Activated CD8-positive, alpha-beta memory T cell treated with anti-CD3 and anti-CD28 coated beads, Interleukin-2, amount 50 U/mL, for 4 hours (primary cell): ENCODE results near the gene ZBTB16.

Experiments
- DNase-seq: peaks from one replicate; pipeline ENCODE4 v3.0.0-alpha.2; 2020

Gene ZBTB16

DNA sequence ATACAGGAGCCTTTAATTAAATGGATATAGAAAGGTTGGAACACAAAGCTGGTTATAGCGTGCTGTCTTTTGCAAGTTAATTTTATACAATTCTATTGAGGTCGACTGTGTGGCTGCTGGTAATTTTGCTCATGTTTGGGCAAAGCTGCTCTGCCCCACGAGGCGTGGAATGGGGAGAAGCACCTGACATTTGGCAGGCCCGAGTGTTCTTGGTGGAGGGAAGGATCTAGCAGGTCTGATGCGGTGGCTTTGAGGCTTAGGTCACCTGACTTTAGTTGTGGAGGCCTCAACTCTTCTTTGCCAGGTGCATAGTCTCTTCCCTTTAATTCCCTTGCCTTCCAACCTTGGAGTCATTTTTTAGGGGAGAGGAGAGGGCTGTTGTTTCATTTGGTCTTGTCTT is 97.3 kb downstream of the ZBTB16 start:
- DNase-seq, result no peak

DNA sequence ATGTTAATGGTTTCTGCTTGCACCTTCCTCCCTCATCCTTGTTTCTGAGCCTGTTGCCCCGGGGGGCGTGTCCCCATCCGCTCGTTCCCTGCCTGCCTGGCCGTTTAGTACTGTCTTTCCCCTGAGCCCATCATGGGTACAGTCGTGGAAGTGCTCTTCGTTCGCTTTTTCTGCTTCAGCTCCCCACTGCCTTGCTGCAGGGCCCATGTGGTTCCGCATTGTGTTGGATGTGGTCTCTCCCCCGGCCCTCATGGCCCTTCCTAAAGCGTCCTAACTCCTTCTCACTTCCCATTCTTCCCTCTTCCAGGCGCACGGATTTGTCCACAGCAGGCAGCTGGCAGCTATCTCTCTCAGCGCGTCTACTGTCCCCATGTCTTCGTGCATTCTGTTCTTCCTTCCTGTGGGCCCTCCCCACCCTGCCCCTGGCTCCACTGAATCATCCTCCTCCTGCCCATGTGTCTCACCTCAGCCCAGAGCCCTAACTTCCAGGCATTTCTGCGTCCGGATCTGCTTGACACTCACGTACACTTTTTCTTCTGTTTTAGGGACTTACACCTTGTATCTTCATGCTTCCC is 98.1 kb downstream of the ZBTB16 start:
- DNase-seq, result no peak

DNA sequence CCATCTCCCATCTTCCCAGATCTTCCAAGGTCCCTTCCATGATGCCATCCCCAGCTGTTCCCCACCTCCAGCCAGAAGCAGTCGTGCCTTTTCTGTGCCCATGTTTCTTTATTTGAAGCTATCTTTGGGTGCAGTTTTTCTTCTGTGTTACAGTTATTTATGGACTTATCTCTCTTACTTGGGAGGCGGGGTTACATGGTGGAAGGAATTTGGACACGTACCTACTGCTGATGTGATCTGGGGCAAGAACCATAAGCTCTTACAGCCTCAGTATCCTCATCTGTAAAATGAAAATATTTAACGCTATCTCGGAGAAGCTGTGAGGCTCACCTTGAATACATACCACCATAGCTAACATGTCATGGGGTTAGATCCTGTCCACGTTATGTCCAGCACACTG is 98.9 kb downstream of the ZBTB16 start:
- no peak for DNase-seq

DNA sequence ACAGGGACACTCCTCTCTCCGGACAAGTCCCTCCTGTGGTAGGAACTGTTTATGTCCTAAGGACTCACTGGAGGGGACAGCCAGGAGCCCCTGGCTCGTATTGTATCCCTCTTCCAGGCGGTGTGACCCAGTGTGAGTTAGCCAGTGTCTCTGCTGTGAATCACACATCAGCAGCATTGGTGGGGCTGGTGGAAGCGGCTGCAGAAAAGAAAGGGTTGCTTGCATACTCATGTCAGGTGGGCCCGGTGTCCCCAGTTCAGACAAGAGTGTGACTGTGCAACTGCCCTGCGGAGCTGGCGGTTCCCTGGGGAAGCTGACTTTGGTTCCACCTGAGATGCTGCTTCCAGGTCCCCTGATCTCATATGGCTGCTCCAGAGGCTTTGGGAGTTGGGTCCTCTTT is 99.4 kb downstream of the ZBTB16 start:
- DNase-seq, result no peak

DNA sequence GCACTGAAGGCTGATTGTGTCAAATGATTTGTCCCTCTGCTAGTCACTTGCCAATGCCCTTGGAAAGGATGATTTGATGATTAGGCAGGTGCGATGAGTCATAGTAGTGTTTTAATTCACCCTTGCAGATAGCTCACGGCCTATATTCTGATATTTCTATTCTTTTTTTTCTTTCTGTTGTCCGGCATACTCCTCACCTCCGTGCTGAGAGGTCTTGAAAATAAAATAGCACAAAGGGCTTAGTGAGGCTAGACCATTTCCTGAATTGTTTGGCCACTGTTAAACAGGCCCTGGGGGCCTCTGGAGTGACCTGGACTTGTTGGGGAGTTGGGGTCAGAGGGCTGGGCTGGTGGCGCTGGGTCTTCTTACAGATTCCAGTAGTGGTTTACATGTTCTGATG is 99.8 kb downstream of the ZBTB16 start:
- DNase-seq, result no peak

DNA sequence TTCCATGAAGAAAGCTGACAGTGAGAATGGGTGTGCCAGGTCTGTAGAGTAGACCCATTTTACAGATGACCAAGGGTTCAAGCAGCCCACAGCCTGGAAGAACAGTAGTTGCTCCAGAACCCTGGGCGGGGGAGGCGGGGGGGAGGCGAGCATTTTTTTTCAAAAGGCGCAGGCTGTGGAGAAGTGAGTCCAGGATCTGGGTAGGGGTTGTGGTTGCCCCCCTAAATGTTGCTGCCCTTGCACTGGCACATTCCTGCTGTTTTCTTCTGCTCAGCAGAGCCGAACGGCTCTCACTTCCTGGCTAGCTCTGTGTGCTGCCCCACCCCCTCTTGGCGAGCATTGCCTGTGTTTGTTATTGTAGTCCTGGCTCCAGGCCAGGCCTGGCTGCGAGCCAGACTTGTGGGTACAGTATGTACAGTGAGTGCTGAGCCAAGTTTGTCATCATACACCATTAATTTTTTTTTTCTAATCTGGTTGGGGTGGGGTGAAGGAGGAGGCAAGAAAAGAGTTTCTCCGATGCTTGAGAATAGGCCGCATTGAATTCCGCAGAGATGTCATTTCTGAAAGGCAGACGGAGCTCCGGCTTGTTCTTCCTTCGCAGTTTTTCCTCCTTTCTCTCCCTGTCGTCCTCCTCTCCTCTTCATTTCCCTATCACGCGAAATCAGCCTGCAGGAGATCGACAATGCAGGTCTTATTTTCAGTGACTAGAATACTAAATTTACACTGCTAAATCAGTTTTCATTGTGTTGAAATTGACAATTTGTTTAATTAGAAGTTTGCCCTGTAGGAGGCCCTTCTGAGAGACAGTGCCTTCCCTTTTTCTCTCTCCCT is 100.5 kb downstream of the ZBTB16 start:
- peak; percentile 93 for DNase-seq

DNA sequence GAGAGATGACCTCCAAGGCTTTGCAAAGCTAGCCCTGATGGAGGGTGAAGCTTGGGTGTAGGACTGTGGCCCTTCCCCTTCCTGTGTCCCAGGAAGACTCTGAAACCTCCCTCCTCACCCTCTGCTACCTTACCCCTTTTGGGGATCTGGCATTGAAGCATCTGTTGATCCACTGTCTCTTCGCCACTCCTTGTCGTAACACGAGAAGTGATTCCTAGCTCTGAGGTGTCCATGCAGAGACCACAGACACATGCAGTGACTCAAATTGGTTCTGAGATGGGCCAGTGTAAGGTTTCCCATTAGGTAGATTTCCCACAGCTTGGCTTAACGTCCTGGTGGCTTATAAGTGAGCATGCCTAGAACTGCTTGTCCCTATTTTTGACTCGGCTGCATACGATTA is 101.4 kb downstream of the ZBTB16 start:
- no peak for DNase-seq

DNA sequence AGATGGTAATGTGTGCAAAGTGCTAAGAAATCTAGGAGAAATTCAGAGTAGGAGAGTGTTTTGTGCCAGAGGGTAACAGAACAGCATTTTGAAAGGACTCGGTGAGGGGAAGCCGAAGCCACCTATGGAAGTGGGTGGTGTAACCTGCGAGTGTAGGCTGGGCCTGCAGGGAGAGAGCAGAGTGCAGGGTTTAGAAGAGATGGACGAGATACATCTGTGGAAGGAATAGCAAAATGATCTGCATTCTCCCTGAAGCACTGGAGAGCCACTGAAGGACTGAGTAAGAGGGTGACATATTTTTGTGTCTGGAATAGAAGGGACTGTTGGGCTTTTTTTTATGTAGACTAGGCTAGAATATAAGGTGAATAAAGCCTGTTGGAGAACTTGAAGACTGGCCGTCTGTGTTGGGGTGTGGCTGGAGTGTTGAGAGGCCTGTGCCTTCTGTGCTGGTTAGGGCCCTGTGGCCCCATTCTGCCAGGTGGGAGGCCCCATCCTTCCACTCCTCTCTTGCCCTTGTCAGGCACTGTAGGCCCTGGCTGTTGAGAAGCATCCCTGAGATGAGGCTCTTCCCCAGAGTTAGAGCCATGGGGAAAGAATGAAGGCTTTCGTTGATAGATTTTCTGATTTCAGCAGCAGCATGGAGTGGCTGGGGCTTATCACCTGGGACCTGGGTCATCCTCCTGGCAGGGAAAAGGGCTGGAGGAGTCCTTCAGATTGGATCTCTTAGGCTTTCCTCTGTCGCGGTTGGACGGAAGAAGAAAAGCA is 102.2 kb downstream of the ZBTB16 start:
- DNase-seq, result no peak

DNA sequence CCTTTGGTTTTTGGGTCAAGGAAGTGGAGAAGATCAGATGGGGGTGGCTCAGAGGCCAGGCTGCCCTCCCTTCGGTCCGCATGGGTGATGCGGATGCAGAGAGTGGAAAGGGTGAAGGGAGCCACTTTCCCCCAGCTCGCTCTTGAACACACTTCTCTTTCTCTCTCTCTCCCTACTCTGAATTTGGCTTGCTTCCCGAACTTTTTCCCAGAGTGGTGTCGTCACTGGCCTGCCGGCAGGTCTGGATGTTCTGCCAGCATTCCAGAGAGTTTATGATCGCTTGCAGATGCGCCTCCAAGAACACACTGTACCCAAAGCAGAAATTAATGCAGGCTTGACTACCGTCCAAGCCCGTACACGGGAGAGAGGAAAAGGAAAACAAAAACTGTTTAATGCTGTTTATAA is 103.2 kb downstream of the ZBTB16 start:
- DNase-seq, result no peak

DNA sequence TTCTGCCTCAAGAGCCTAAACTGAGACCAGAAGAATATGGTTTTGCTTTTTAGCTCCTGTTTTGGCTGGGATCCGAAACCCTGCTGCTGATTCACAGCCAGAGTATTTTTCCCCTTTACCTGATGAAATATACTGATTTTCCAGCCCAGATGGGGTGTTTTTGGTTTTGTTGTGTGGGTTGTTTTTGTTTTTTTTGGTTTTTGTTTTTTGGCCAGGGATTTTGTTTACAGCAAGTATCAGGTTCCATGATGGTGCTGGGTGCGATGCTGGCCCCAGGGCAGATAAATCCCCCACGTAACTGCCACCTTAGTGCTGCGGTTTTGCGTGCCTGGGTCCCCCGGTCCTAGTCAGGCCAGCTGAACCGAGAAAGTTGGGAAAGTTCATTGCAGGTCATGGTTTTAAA is 103.7 kb downstream of the ZBTB16 start:
- no peak for DNase-seq

DNA sequence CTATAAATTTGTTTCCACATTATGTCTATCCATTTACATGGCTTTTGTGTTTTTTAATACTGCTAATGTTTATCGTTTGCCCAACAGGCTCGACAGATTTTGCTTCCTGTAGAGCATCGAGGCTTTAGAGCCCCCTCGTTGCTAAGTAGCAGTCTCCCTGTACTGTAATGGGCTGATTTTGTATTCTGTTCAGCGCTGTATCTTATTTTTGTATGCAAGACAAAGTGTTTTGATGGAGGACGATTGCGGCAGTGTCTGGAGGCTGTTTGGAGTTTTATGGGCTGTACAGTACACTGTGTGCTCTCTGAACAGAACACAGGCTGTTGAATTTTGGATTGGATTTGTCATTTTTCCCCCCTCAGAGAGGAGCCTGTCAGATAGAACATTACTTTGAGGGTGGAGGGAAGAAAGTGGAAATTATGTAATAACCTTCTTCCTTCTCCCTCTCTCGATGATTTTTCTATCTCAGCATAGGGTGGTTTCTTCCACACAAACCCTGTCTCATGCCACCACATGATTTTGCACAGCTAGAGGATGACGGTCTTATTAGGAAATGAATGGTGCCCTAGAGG is 104.4 kb downstream of the ZBTB16 start:
- no peak for DNase-seq

DNA sequence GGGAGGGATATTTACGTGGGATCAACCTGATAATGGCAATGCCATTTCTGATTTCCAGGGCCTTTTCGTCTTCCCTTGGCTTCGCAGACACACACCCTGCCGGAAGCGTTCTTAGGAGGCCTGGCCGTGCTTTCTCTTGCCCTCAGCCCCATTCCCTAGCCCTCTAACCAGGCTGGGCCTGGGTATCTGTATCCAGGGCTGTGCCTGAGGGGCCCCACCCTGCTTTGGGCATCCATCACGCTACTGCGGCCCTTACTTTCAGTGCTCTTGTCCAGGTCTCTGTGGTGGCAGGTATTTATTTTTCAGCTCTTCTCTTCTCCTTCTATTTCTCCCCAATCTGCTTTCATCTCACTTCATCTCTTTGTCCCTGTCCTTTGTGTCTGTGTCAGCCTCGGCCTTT is 105.0 kb downstream of the ZBTB16 start:
- DNase-seq, result no peak

DNA sequence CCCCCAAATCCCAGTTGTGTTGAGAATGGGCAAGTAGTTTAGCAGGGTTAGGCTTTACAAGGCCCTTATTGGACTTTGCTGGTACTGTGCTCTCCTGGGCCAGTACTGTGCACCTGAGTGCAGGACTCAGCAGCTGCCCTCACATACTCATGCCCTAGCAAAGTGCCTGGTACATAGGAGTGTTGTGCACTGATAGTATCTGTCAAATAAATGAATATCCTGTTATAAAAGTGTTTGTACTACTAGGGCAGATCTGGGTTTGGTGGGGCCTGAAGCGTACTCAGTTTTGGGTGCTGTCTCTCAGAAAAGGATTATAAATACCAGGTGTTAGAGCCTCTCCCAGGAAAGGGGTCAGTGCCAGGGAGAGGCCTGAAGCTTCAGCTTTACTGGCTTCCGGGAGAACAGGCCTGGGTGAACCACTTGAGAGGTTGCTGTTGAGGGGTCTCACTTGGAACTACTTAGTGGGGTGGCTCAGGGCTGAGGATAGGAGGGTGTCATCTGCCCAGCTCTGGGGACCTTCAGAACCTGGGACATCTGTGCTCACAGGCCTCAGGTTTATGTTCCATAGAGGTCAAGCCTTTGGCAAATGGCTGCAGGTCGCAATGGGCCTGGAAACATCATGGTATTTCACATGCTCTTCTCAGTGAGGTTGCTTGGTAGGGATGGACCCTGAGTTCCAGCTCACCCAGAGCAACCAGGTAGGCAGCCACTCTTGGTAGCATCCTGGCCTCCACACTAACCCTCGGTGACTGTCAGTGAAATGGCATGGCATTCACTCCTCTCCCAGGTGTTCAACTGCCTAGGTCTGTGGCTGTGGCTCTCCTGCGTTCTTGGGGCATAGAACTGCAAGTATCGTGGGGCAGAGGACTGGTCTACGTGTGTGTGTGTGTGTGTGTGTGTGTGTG is 106.1 kb downstream of the ZBTB16 start:
- no peak for DNase-seq

DNA sequence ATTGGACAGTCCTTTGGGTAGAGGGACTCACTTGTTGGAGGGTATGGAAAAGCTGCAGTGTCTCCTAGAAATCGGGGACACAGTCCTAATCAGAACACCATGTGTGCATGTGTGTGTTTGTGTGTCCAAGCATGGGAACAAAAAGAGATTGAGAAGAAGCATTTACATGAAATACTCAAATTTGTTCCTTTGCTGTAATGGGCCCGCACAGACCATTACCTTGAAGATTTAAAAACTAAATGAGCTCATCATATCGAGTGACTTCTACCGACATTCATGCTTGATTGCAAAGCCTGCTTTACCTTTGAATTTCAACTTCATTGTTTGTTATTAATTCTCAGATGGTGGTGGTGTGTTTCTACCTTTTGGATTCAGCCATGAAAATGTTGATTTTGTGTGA is 106.9 kb downstream of the ZBTB16 start:
- no peak for DNase-seq

DNA sequence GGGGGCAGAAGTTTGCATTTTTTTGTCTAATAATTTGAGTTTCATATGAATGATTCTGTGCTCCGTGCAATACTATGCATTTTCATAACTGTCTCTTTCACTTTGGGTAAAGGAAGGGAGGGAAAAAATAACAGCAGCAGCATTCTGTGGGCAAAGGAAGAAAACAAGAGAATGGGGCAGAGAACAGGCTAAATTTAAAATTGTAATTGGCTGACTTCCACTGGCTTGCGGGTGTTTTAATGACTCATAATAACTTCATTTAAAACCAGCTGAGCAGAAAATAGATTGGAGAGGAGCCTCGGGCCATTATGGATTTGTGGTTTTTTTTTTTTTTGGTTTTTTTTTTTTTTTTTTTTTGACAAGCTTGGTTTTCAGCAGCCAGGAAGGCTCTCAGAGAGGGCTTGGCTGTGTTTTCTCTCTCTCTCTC is 107.4 kb downstream of the ZBTB16 start:
- DNase-seq, result no peak

DNA sequence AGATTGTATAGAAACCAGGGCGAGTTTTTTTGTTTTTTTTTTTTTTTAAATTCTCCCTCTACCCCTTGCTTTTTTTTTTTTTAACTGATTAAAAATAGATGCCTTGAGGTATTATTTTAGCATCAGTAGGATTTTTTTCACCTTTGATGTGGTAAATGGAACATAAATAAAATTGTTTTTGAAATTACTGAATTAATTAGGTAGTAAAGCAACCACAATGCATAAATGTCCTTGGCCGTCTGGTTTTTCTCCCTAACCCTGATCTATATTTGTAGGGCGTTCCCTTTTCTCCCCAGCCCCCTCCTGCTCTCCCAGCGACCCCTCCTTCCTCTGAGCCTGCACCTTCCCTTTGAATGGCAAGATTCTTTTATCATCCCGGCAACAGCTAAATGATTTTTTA is 107.8 kb downstream of the ZBTB16 start:
- DNase-seq, result no peak

DNA sequence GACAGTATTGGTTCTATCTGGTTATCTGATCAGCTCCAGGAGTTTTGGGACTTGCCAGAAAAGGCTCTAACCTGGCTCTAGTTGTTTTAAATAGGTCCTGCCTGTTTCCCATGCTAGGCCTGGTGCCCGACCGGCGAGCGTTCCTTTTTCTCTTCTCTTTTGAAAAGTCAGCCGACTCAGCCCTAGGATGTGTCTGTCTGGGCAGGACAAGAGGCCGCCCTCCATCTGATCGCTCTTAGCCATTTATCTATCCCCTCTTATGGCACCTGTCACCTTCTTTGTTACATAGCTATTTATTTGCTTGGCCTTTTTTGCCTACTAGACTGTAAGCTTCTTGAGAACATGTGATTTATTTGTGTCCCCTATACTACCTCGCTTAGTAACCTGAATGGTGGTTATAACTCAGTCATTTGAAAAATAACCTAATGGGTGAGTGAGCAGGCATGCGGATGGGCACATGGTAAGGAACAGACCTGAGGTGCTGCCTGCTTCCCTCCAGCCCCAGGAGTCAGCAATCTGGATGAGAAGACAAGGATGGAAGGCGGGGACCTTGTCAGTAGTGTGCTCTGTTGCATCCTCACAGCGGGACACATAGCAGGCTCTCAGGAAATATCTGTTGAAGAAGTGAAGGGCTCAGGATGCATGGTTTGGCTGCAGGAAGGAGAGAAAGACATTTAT is 108.4 kb downstream of the ZBTB16 start:
- DNase-seq, result no peak

DNA sequence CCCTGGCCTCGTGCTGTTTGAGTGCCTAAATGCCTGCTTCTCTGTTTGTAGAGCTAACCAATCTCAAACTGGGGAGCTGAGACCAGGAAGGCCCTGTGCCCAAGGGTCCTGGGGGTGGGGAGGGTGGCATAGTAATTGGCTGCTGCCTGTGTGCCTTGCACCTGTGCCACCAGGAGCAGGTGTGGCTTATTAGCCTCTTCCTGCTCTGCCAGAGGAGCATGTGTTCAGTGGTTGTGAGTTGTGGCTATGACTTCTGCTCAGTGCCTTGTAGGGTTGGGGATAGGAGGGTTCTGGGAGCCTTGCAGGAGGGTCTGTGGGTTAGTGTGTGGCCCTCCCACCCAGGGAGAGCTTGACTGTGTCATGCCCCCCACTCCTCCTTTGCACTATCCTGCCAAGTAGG is 109.2 kb downstream of the ZBTB16 start:
- DNase-seq, result no peak

DNA sequence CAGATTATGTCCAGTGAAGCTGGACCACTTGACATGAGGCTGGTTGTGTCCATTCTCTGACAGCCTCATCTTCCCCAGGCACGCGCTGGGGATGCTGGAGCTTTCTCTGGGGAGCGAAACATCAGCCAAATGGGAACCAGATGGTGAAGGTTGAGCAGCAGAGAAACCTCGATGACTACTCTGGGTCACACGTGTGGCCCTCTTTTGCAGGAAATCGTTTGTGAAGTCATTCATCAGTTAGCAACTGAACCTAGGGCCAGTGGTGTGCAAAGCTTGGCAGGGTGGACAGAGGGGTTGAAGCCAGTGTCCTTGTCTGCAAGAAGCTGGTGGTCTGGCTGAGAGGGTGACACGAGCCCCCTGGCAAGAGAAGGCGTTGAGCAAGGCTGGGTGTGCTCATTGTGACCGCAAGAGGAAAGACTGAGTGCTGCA is 109.8 kb downstream of the ZBTB16 start:
- no peak for DNase-seq

DNA sequence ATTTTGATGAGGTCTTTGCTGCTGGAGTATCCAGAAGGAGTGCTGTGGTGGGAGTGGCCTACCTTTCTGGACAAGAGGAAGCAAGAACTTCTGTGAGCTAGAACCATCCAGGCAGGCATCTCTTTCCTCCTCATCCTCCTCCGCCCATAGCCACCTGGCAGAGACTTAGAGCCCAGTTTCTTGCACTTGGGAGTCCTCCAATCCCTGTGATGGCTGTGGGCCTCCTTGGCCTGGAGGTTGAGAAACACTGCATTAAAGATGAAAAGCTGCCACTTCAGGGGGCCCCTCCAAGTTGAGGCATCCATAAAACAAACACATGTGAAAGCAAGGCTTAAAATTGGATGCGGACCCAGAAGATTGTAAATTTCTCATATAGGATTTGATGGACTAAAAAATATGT is 110.3 kb downstream of the ZBTB16 start:
- DNase-seq, result no peak

DNA sequence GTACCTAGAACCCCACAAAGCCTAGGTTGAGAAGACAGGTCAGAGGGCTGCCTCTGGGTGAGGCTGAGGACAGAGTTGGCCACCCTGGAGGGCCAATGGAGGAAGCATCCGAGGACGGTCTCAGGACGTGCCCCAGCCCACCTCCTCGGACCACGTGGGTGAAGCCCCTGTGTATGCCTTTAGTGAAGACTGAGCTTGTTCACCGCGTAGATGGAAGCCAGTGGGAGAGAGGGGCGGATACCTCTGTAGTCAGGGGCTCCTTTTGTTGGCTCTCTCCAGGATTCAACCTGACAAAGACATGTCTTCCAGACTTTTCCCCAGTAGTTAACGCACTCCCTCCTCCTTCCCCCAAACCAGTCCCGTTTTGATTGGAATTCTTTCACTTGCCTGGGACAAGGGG is 110.7 kb downstream of the ZBTB16 start:
- DNase-seq, result no peak
